Forelimb muscle (tissue), 1 donor: ENCODE measurements around the gene ZNF689. TPM values are rescaled to one million over a fixed set of nuclear protein-coding genes. Genes with fewer than 3 reads are reported as not detected.
"Not testable (repeated sequence)": the region's sequence is repeated elsewhere in the genome, so short reads cannot be mapped to it uniquely, and the experiment has no call there.

Experiments used
- DNase-seq: peaks from one replicate; pipeline ENCODE4 v3.0.0-alpha.2; 2013; ENCODE audit warnings: low read depth
- polyA plus RNA-seq: library from polyadenylated mRNA; unstranded; fragments of 120-200 nt; gene quantifications from one replicate; pipeline ENCODE4 v1.2.1, GENCODE V29; 2013; ENCODE audit not compliant: insufficient read length

Gene ZNF689
- polyA plus RNA-seq, 1 donor = 6.6 TPM

- DNase-seq = no peak
These were observed 10.0 kb downstream of the ZNF689 start for GRCh38 chr16:30600215-30600614.

GRCh38 chr16:30592871-30593270, 17.3 kb downstream of the ZNF689 start:
- no peak for DNase-seq

GRCh38 chr16:30590869-30591268, 19.3 kb downstream of the ZNF689 start:
- DNase-seq = not testable (repeated sequence)

- DNase-seq = not testable (repeated sequence)
These were observed 20.6 kb downstream of the ZNF689 start for GRCh38 chr16:30589582-30589981.

- DNase-seq = no peak
These were observed 21.5 kb downstream of the ZNF689 start for GRCh38 chr16:30588651-30589050.

- DNase-seq = peak; percentile 98
These were observed 24.6 kb downstream of the ZNF689 start, which contains the start of gene ZNF785 for GRCh38 chr16:30585400-30586191. ZNF785 (minus strand) TSS chr16:30585697; CDS start chr16:30585611, 86 bp downstream.

- DNase-seq = no peak
These were observed 25.2 kb downstream of the ZNF689 start for GRCh38 chr16:30585022-30585399.

GRCh38 chr16:30582611-30583340, 27.4 kb downstream of the ZNF689 start:
- no peak for DNase-seq

- no peak for DNase-seq
These were observed 28.7 kb downstream of the ZNF689 start for GRCh38 chr16:30581457-30581856.

- no peak for DNase-seq
These were observed 35.5 kb downstream of the ZNF689 start for GRCh38 chr16:30574678-30575077.

- peak; percentile 93 for DNase-seq
These were observed 38.5 kb downstream of the ZNF689 start, which contains the start of gene ZNF688 for GRCh38 chr16:30571445-30572322. ZNF688 (minus strand) TSS chr16:30571714; CDS start chr16:30571629, 85 bp downstream.

GRCh38 chr16:30570636-30571444, 39.3 kb downstream of the ZNF689 start:
- DNase-seq = no peak

GRCh38 chr16:30569746-30570635, 40.2 kb downstream of the ZNF689 start:
- no peak for DNase-seq

GRCh38 chr16:30569281-30569680, 40.9 kb downstream of the ZNF689 start:
- no peak for DNase-seq

- DNase-seq = no peak
These were observed 42.1 kb downstream of the ZNF689 start for GRCh38 chr16:30567991-30568638.

GRCh38 chr16:30567160-30567990, 42.8 kb downstream of the ZNF689 start:
- no peak for DNase-seq

GRCh38 chr16:30566531-30566930, 43.7 kb downstream of the ZNF689 start:
- no peak for DNase-seq

- no peak for DNase-seq
These were observed 44.2 kb downstream of the ZNF689 start for GRCh38 chr16:30565984-30566383.
